GM10847 (cell line): ENCODE data around the gene DGAT2L6.

Source experiments
- POLR2A ChIP-seq: IDR thresholded peaks from 2 replicates; pipeline ENCODE4 v1.6.1; 2011; ENCODE audit not compliant: insufficient read length; ENCODE audit errors: extremely low read depth

The DGAT2L6 gene

GRCh38 chrX:70176938-70177533 lies at the start of gene DGAT2L6:
DGAT2L6 (plus strand) TSS chrX:70177483; CDS start chrX:70177583, 100 bp downstream.
- no peak for TF ChIP-seq POLR2A

- no peak for TF ChIP-seq POLR2A
Observed at GRCh38 chrX:70128071-70128470, 49.2 kb upstream of the DGAT2L6 start.

GRCh38 chrX:70129816-70130215 lies 47.5 kb upstream of the DGAT2L6 start:
- no peak for TF ChIP-seq POLR2A

GRCh38 chrX:70132224-70132623 lies 45.1 kb upstream of the DGAT2L6 start:
- TF ChIP-seq POLR2A, result no peak

GRCh38 chrX:70132877-70133302 lies 44.4 kb upstream of the DGAT2L6 start:
- no peak for TF ChIP-seq POLR2A

- no peak for TF ChIP-seq POLR2A
Observed at GRCh38 chrX:70133303-70134115, 43.8 kb upstream of the DGAT2L6 start, which contains the start of gene IGBP1. IGBP1 (plus strand) TSS chrX:70133447; CDS start chrX:70133948, 501 bp downstream.

- no peak for TF ChIP-seq POLR2A
Observed at GRCh38 chrX:70134116-70134477, 43.2 kb upstream of the DGAT2L6 start.

- no peak for TF ChIP-seq POLR2A
Observed at GRCh38 chrX:70138622-70139021, 38.7 kb upstream of the DGAT2L6 start.

GRCh38 chrX:70139736-70140135 lies 37.5 kb upstream of the DGAT2L6 start:
- no peak for TF ChIP-seq POLR2A

GRCh38 chrX:70141373-70141772 lies 35.9 kb upstream of the DGAT2L6 start:
- TF ChIP-seq POLR2A, result no peak

GRCh38 chrX:70166601-70167590 lies 10.4 kb upstream of the DGAT2L6 start:
- no peak for TF ChIP-seq POLR2A

GRCh38 chrX:70168238-70169188 lies 8.8 kb upstream of the DGAT2L6 start:
- no peak for TF ChIP-seq POLR2A

GRCh38 chrX:70169281-70169680 lies 8.0 kb upstream of the DGAT2L6 start:
- no peak for TF ChIP-seq POLR2A

- no peak for TF ChIP-seq POLR2A
Observed at GRCh38 chrX:70171624-70172023, 5.7 kb upstream of the DGAT2L6 start.
